ENCODE results near the gene PTPN23. TPM values are rescaled to one million over a fixed set of nuclear protein-coding genes. Genes with fewer than 3 reads are reported as not detected.

PTPN23 gene
- total and polyA plus RNA-seq, 9 of the 15 experiments (the other 6 are each of a cell fraction or from before 2014, with no cell fraction given) = 0.41 to 58.7 (median 7.2) TPM

- TF ChIP-seq NBN (IDR thresholded peaks at IDR 0.05; ENCODE audit: low read depth) = peak; percentile 82; the same call in 1 of the 2 replicates
- TF ChIP-seq ZBTB40 (IDR thresholded peaks at IDR 0.05) = no peak
- TF ChIP-seq ZBTB40 (CRISPR knock-in tag; IDR thresholded peaks at IDR 0.05) = no peak
- TF ChIP-seq NR2C1 (IDR thresholded peaks at IDR 0.05) = no peak; the same call in 1 of the 2 replicates
- no peak for TF ChIP-seq NR2C1 (tag; IDR thresholded peaks at IDR 0.05)
- no peak for TF ChIP-seq SLC30A9 (CRISPR knock-in tag; IDR thresholded peaks at IDR 0.05)
- no peak; the same call in 1 of the 2 replicates for TF ChIP-seq ZFX (CRISPR knock-in tag; IDR thresholded peaks at IDR 0.05)
- TF ChIP-seq RBM39 (optimal IDR thresholded peaks at IDR 0.05; ENCODE audit: low read depth, low read length) = no peak
- TF ChIP-seq ZNF830 (CRISPR knock-in tag; IDR thresholded peaks at IDR 0.05) = no peak
- TF ChIP-seq ETV5 (CRISPR knock-in tag; IDR thresholded peaks at IDR 0.05; ENCODE audit: low read depth) = no peak
- TF ChIP-seq ARID1B (IDR thresholded peaks at IDR 0.05) = peak; percentile 97
- TF ChIP-seq CHD1 (IDR thresholded peaks at IDR 0.05; ENCODE audit: low read length) = no peak
- TF ChIP-seq HNRNPH1 (optimal IDR thresholded peaks at IDR 0.05; ENCODE audit: low read depth, low read length) = no peak
- no peak for TF ChIP-seq PRDM10 (IDR thresholded peaks at IDR 0.05; ENCODE audit: partially characterized antibody)
- no peak for TF ChIP-seq ZNF408 (CRISPR knock-in tag; IDR thresholded peaks at IDR 0.05; ENCODE audit: low read depth)
- no peak for TF ChIP-seq TAF9B (IDR thresholded peaks at IDR 0.05; ENCODE audit: partially characterized antibody)
- no peak for TF ChIP-seq HNRNPUL1 (IDR thresholded peaks at IDR 0.05; ENCODE audit: low read length)
- TF ChIP-seq PHF8 (IDR thresholded peaks at IDR 0.05; ENCODE audit: borderline replicate concordance, low read length) = no peak; the same call in 1 of the 2 replicates
Observed at GRCh38 chr3:47347217-47347801, 33.5 kb upstream of the PTPN23 start (continued).
